Stimulated activated CD8-positive, alpha-beta memory T cell treated with anti-CD3 and anti-CD28 coated beads, Interleukin-4, amount 100 ng/mL, for 4 hours (primary cell): ENCODE measurements around the gene LRP1B.

Experiments used
- DNase-seq, 2 donors: peaks; one replicate each; pipeline ENCODE4 v3.0.0-alpha.2; 2020; ENCODE audit warnings: low read depth in 2 of 2, low spot score in 1 of 2

LRP1B gene

DNA sequence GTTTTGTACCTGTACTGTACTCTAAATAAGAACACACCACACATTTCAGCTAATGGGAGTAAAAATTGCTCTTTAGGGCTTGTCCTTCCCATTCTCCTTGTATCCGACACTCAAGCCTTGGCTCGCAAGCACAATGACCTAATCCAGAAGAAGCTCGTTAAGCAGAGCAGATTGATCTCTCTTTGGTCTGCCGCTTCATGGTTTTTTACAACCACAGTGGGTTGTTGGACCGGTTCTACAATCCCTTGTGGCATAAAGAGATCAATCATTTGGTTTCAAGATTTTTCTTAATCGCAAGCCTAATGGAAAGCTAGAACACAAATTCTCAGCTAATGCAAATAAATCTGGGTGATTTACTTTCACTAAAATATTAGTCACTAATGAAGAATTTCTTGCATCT is 662.1 kb downstream of the LRP1B start:
- no peak for DNase-seq

DNA sequence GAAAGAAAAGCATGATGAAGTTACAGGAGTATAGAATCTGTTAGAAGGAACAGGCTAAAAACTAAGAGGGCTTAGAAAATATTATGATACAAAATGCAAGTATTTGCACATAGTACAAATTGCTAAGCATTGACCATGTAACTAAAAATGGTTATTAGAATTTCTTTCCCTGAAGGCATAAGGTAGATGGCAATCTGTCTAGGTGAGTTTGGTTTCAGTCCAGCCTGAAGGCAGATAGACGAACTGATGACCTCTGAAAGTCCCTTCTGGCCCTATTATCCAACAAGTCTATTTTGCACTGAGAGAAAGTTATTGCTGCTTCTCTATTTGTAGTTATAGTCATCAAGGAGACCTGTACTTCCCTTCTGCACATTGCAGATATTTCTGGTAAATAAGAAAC is 663.5 kb downstream of the LRP1B start:
- DNase-seq = no peak

GRCh38 chr2:141464995-141465394 is 665.8 kb downstream of the LRP1B start:
- no peak for DNase-seq

GRCh38 chr2:141458351-141458750 is 672.5 kb downstream of the LRP1B start:
- DNase-seq = no peak

GRCh38 chr2:141455877-141456276 is 674.9 kb downstream of the LRP1B start:
- no peak for DNase-seq

DNA sequence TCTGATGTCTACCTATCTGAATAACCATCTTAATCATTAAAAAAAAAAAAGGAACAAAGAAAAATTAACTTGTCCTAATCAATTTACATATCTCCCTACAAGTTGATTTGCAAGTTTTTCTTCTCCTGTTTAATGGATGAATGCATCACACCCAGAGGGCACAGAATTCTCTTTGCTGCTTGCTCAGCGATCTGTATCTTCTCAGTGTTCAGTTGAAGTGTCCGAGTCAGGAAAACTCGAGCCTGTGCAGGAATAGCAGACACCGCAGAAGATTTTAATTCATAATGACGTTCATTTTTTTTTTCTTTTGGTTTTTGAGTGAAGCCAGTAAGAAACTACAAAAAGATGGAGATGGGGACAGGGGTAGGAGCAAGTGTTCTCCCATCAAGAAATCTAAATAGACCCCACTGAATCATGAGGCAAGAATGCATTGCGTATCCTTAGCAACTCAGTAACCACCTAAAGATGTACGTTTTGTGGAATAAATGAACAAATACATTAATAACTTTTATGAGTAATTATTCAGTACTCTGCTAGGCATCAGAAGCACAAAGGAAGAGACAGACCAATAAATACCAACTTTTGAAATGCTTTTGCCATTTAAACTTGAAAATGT is 675.5 kb downstream of the LRP1B start:
- DNase-seq = no peak

DNA sequence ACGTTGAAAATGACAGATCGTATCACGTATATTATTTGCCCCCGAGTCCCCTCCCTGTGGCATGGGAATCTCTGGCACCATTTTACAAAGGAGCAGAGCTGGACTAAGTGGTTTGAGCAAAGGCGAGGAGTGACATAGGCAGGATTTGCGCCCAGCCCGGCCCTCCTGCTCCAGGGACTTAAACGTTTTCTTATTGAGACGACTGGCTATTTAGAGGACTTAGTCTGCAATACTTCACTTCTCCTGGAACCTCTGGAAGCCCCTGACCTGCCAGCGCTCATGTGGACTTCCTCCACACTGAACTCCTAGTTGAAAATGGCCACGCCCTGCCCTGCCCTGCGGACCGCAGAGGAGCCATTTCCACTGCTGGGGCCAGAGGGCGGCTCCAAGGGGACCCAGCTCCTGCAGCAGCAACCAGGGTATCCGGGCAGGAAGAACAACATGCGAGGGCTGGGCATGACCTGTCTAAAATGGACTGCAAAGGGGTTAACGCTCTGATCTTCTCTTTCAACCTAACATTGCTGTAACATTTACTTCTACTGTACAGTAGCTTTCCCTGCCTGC is 690.7 kb downstream of the LRP1B start:
- no peak for DNase-seq

DNA sequence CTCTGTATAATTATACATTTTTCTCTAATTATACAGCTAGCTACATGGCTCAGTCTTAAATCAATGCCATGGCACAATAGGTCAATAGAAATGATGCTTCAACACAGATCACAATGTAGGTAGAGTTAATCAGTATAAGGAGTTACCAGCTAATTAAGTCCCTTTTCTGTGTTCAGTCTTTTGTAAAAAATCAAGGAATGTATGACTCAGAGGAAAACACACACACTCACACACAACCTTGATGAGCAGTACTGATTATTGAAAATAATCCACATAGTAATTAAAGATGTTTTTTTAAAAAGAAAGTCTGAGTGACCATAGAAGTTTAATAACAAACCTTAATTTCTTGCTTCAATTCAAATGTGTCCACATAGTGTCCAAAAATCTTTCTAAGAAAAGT is 691.3 kb downstream of the LRP1B start:
- DNase-seq = no peak

- no peak for DNase-seq
Observed at GRCh38 chr2:141438536-141438935, 692.3 kb downstream of the LRP1B start.

GRCh38 chr2:141437521-141437920 is 693.3 kb downstream of the LRP1B start:
- no peak for DNase-seq

GRCh38 chr2:141423124-141423523 is 707.7 kb downstream of the LRP1B start:
- no peak for DNase-seq

- DNase-seq = no peak
Observed at GRCh38 chr2:141417246-141417797, 713.5 kb downstream of the LRP1B start.

GRCh38 chr2:141411419-141411818 is 719.4 kb downstream of the LRP1B start:
- no peak for DNase-seq

- DNase-seq = no peak
Observed at GRCh38 chr2:141399270-141399669, 731.5 kb downstream of the LRP1B start.

- DNase-seq = no peak
Observed at GRCh38 chr2:141393214-141393545, 737.6 kb downstream of the LRP1B start.

DNA sequence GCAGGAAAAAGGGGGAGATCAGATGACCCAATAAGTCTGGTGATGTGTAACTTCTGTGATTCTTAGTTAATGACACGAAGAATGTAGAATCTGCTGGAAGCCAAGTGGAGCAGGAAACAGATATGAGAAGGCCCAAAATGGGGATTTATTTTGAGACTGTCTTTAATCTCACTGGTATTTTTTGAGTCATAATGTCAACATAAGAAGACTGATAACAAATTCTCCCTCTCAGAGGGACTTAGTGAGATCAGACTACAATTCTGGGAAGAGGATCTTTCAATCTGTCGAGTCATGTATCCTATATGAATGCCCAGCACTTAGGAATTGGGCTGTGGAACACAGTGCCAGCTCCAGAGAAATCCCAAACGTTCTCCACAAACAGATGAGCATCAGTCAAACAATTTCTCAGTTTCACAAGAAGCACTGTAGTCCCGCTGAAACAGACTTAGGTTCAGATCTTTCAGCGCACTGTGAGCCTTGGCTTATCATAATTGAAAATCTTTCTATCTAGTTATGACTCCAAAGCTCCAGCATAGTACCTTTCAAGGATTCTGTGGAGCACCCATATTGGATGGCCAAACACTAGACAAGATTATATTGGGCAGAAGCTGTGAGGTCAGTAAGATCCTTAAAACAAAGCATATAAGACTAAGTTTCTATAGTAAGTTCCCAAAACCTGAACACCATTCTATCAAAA is 738.2 kb downstream of the LRP1B start:
- DNase-seq = no peak

- no peak for DNase-seq
Observed at GRCh38 chr2:141386168-141386567, 744.6 kb downstream of the LRP1B start.

DNA sequence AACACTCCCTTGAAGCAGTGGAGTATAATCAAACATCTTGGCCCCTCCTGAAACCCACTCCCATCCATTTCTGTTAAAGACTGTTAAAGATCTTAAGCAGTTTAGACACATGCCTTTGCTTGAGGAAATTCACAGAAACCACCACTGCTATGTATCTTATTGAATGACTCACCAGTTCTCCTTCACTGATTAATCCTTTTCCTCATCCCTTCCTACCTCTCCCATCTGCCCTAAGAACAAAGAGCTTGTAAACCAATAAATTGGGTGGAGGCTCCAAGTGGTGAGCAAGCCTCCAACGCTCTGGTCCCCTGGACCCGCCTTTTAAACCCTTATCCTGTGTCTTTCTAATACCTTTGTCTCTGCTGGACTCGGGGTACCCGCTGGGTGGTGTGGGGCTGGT is 746.1 kb downstream of the LRP1B start:
- DNase-seq = no peak

- no peak for DNase-seq
Observed at GRCh38 chr2:141381946-141382345, 748.9 kb downstream of the LRP1B start.

DNA sequence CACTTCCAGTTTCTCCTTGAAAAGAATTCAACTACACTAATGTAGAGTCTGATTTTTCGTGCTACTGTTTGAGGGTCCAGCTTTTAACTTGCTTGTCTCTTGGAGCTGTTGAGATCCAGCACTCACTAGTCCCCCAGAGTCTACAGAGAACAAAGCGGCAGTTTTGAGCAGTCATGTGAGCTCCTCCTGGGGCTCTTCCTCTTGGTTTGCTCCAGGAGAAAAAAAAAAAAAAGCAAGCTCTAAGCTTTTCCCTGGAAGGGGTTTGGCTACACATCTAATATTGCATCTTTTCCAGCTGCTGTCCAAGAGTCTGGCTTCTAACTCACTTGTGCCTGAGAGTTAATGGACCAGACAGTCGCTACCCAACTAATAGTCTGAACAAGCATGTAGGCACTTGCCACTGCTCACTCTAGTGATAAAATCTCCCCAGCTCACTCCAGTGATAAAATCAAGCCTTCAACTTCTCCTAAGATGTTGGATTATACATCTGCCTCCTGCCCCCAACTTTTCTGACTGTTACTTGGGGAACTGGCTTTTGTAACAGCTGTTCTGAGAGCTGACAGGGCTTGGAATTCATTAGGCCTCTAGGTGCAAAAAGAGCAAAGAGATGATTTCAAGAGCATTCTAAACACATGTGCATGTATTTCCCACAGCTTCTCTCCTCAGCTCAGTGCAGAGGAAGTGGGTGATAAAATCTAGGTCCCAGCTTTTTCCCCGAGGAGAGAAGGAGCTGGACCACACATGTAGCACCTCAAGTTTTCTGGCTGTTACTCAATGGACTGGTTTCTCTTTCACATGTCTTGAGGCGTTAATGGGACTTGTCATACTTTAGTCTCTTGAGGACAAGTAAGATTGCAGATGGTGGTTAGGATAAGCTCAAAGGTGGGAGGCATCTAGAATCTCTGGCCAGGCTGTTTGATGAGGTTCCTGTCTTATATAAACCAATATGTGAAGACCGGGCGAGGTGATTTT is 750.5 kb downstream of the LRP1B start:
- no peak for DNase-seq

DNA sequence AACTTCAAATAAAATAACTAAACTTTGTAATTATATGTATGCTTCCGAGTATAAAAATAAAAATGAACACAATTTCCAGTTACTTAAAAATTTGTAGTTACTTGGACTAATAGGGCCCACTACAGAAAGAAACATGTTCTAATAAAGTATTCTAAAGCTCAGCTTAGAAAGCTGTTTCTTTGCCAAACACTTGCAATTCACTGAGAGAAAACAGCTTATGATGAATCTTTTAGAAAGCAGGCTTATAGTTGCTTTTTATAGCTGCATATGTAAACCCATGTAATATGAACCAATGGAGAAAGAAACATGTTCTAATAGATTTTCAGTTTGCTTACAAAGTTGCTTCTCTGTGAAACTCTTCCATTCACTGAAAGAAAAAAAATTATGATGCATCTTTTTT is 766.0 kb downstream of the LRP1B start:
- DNase-seq = no peak
